Gastrocnemius medialis (tissue), 4 donors: ENCODE results near the gene SH3GL2.

Source experiments
- CTCF ChIP-seq, 5 experiments: fragments of 450-650 bp in 3 of 5; fragments of 200-600 bp in 2 of 5; sonication (generic) in 2 of 5; IDR thresholded peaks in 4 of 5; conservative IDR thresholded peaks in 1 of 5; 1 replicate in 4 of 5; 2 replicates in 1 of 5; pipeline ENCODE4 v1.5.1; 2016 to 2019; ENCODE audit warnings: antibody characterized with exemption in 5 of 5, mild to moderate bottlenecking in 3 of 5, moderate library complexity in 3 of 5
- POLR2A ChIP-seq, 2 donors: fragments of 450-650 bp; IDR thresholded peaks; one replicate each; pipeline ENCODE4 v1.6.1; 2017; ENCODE audit warnings: antibody characterized with exemption in 2 of 2, mild to moderate bottlenecking in 2 of 2, moderate library complexity in 2 of 2

- TF ChIP-seq POLR2A (IDR thresholded peaks at IDR 0.05), result no peak
- no peak for TF ChIP-seq CTCF (IDR thresholded peaks at IDR 0.05 in 4 of 5, conservative IDR thresholded peaks at IDR 0.05 in 1 of 5)
These were observed 78.0 kb downstream of the SH3GL2 start for GRCh38 chr9:17656889-17657288.
